ENCODE results near the gene PPDPF.
A peak's percentile ranks its signal among the peaks of the same experiment; 100 is the strongest.
"Not testable (repeated sequence)": the region's sequence is repeated elsewhere in the genome, so short reads cannot be mapped to it uniquely, and the experiment has no call there.

The PPDPF gene

GRCh38 chr20:63549679-63550282, 29.2 kb downstream of the PPDPF start:
- no peak for DNase-seq (ENCODE audit: low read depth, low spot score)

- DNase-seq (ENCODE audit: low read depth, low spot score) = no peak
Measured at GRCh38 chr20:63551068-63551467, 30.5 kb downstream of the PPDPF start.

- DNase-seq (ENCODE audit: low read depth, low spot score) = no peak
Measured at GRCh38 chr20:63552481-63553249, 32.1 kb downstream of the PPDPF start.

- peak; percentile 85 for DNase-seq (ENCODE audit: low read depth, low spot score)
Measured at GRCh38 chr20:63553251-63553932, 32.8 kb downstream of the PPDPF start.

GRCh38 chr20:63553933-63554290, 33.3 kb downstream of the PPDPF start, which contains the start of gene FNDC11:
TSS of gene FNDC11 (plus strand) at chr20:63554159. CDS start at chr20:63555664, 1,505 bp downstream.
- DNase-seq (ENCODE audit: low read depth, low spot score) = no peak

- DNase-seq (ENCODE audit: low read depth, low spot score) = no peak
Measured at GRCh38 chr20:63554361-63555278, 34.1 kb downstream of the PPDPF start.

- no peak for DNase-seq (ENCODE audit: low read depth, low spot score)
Measured at GRCh38 chr20:63555661-63556381, 35.3 kb downstream of the PPDPF start.

GRCh38 chr20:63556873-63557478, 36.4 kb downstream of the PPDPF start:
- no peak for DNase-seq (ENCODE audit: low read depth, low spot score)

- DNase-seq (ENCODE audit: low read depth, low spot score) = no peak
Measured at GRCh38 chr20:63557481-63557891, 36.9 kb downstream of the PPDPF start.

- DNase-seq (ENCODE audit: low read depth, low spot score) = no peak
Measured at GRCh38 chr20:63558804-63559484, 38.4 kb downstream of the PPDPF start.

- DNase-seq (ENCODE audit: low read depth, low spot score) = not testable (repeated sequence)
Measured at GRCh38 chr20:63559485-63560332, 39.1 kb downstream of the PPDPF start.

GRCh38 chr20:63560333-63560805, 39.8 kb downstream of the PPDPF start:
- no peak for DNase-seq (ENCODE audit: low read depth, low spot score)

GRCh38 chr20:63560856-63561609, 40.5 kb downstream of the PPDPF start:
- DNase-seq (ENCODE audit: low read depth, low spot score) = no peak

GRCh38 chr20:63561624-63562396, 41.2 kb downstream of the PPDPF start:
- DNase-seq (ENCODE audit: low read depth, low spot score) = no peak

GRCh38 chr20:63562461-63563224, 42.1 kb downstream of the PPDPF start:
- DNase-seq (ENCODE audit: low read depth, low spot score) = no peak

- DNase-seq (ENCODE audit: low read depth, low spot score) = no peak
Measured at GRCh38 chr20:63563225-63563935, 42.8 kb downstream of the PPDPF start.

Data from ELF-1 (cell line).